HG02938 (cell line): ENCODE data around the gene ASB13.
A peak's percentile ranks its signal among the peaks of the same experiment; 100 is the strongest.

Experiments used
- ATAC-seq: cut with Tn5 transposase; IDR thresholded peaks from one replicate; pipeline ENCODE4 v1.9.1; 2021; ENCODE audit warnings: mild to moderate bottlenecking, moderate library complexity; ENCODE audit not compliant: unreplicated experiment

ASB13 gene

DNA sequence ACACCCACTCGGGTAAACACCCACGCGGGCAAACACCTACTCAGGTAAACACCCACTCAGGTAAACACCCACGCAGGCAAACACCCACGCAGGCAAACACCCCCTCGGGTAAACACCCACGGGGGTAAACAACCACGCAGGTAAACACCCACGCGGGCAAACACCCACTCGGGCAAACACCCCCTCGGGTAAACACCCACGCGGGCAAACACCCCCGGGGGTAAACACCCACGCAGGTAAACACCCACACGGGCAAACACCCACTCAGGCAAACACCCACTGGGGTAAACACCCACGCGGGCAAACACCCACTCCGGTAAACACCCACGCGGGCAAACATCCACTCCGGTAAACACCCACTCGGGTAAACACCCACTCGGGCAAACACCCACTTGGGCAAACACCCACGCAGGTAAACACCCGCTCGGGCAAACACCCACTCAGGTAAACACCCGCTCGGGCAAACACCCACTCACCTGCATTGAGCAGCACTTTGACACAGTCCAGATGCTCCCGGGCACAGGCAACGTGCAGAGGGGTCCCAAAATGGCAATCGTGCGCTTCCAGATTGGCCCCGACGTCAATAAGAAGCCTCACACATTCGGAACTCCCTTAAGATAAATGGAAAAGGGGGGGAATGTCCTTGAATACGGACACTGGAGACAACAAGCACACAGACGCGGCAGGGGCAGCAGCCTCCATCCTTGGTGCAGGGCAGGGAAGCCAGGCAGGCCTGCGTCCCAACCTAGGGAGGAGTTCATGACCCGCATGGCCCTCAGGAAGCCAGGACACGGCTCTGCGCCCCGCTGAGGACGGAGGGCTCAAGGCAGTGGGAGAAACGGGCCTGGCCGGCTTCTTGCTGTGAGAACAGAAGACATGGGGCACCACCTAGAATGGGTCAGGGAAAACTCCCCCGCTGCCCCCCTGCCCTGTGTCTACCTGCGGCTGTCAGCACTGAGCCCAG, 17.6 kb downstream of the ASB13 start:
- ATAC-seq: no peak

DNA sequence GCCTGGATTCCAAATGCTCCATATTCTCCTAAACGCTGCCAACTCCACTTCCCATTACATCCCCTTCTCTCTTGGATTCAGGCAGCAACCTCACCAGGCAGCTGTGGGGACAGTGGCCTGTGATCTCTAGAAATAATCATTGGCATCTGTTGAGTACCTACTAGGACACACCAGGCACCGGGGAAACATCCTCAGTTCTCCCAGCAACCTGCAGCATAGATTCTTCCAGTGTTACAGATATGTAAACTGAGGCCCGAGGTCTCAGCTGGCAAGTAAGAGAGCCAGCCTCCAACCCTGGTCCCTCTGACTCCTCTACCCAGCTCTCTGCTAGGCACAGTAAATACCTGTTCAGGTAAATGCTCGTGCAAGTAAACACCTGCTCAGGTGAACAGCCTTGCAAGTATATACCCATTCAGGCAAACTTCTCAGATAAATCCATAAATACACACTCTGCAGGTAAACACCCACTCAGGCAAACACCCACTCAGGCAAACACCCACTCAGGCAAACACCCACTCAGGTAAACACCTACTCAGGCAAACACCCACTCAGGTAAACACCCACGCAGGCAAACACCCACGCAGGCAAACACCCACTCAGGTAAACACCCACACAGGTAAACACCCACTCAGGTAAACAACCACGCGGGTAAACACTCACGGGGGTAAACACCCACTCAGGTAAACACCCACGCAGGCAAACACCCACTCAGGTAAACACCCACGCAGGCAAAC, 18.7 kb downstream of the ASB13 start:
- ATAC-seq: no peak

DNA sequence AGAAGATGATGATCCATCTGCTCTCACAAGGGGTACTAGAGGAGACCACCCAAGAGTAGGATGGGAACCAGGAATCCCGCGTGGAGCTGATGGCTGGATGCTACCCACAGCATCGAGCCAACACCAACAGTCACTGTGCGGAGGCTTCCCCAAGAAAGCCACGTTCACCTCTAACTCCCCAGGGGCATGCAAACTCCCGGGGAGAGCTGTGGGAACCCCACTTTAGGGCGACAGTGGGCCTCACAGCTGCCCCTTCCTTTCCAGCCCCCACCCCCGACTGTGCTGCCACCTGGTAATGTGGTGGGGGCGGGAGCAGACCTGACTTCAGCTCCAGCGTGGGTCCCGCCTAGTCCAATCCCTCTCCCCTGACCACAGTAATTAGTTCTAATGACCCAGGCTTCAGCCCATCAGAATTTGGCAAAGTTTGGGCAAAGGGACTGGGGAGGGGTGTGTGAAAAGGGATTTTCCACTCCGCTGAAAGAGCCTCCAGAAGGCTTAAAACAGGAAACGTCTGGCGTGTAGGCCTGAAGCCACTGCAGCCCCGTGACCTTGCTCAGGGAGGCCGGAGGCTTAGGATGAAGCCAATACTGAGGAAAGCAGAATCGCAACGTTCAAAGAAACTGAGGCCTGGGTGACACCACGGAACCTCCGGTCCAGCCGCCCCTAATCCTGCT, 20.3 kb downstream of the ASB13 start:
- no peak for ATAC-seq

DNA sequence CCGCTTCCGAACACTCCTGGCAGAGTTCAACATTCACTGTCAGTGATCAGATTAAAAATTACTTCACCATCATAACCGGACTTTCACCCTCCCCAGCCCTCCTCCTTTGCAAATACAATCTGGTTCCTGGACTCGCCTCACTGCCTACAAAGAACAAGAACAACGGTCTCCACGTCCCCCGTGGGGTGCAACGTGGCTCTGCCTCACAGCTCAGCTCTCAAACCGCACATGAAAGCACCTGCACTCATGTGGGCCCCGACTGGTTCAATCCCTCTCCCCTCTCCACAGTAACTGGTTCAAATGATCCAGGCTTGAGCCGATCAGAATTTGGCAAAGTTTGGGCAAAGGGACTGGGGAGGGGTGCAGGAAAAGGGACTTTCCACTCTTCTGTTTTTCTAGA, 21.0 kb downstream of the ASB13 start:
- ATAC-seq: no peak

- ATAC-seq: no peak
Measured at GRCh38 chr10:5644930-5645329, 21.5 kb downstream of the ASB13 start.

GRCh38 chr10:5643346-5644067, 22.9 kb downstream of the ASB13 start:
- ATAC-seq: no peak

DNA sequence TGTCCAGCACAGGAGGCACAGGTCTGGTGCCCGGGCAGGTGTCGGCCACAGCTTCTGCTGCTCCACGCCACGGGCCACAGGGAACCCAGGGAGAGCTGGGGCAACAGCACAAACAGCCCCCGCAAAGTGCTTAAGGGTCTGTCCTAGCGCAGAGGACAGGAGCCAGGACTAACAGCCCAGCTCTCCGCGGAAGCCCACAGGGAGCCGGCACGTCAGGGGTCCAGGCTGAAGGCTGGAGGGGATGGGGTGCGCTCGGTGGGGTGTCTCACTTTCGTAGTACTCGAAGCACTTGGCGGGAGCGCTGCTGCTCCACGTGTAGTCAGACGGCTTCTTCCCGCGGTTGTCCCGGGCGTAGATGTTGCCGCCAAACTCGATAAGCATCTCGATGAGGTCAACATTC, 24.9 kb downstream of the ASB13 start:
- ATAC-seq: no peak

GRCh38 chr10:5640501-5640900, 25.9 kb downstream of the ASB13 start:
- ATAC-seq: no peak

GRCh38 chr10:5640036-5640435, 26.4 kb downstream of the ASB13 start:
- no peak for ATAC-seq

GRCh38 chr10:5639066-5639465, 27.3 kb downstream of the ASB13 start:
- ATAC-seq: no peak

DNA sequence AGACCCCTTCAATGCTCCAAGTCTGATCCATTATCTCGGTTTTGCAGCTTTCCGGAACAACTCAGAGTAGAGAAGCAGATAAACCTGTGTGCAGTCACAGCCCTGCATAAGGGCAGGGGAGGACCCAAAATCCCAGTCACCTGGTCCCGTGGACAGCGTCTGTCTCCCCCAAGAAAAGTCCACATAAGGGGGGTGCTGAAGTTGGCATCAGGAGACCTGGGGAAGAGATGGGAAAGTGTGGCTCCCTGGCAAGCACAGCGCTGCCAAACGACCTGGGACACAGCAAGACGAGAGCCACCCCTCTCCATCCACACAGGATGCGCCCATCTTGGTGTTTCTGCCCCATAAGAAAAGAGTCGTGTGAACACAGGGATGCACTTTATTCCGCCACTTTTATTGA, 27.9 kb downstream of the ASB13 start:
- no peak for ATAC-seq

- no peak for ATAC-seq
Measured at GRCh38 chr10:5634918-5635317, 31.5 kb downstream of the ASB13 start.

DNA sequence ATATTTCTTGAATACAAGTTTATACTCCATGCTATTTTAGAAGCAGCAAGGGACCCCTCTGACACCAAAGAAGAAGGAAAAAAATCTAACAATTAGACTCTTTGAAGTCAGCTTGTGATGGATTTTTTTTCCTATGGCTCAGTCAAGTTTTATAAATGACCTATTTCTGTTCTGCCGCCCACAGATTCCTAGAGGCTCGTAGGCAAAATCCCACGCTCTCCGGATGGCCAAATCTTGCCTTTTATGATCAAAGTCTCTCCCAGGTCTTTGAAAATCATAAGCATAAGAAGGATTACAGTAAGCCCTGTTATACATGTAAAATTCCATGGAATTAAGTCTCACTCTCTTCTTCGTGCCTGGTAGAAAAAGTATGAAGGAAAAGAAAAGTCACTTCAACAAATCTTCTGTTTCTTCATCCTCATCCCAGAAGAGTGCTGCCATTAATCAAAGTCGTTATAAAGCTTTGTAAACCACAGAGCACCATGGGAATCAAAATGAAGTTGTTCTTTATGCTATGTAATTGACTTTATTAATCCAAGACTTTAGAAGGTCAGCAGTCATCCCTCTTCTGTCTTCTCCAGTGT, 33.1 kb downstream of the ASB13 start:
- ATAC-seq: no peak

GRCh38 chr10:5632446-5632845, 33.9 kb downstream of the ASB13 start:
- no peak for ATAC-seq

GRCh38 chr10:5631936-5632335, 34.5 kb downstream of the ASB13 start:
- no peak for ATAC-seq

GRCh38 chr10:5630112-5630436, 36.3 kb downstream of the ASB13 start:
- no peak for ATAC-seq

DNA sequence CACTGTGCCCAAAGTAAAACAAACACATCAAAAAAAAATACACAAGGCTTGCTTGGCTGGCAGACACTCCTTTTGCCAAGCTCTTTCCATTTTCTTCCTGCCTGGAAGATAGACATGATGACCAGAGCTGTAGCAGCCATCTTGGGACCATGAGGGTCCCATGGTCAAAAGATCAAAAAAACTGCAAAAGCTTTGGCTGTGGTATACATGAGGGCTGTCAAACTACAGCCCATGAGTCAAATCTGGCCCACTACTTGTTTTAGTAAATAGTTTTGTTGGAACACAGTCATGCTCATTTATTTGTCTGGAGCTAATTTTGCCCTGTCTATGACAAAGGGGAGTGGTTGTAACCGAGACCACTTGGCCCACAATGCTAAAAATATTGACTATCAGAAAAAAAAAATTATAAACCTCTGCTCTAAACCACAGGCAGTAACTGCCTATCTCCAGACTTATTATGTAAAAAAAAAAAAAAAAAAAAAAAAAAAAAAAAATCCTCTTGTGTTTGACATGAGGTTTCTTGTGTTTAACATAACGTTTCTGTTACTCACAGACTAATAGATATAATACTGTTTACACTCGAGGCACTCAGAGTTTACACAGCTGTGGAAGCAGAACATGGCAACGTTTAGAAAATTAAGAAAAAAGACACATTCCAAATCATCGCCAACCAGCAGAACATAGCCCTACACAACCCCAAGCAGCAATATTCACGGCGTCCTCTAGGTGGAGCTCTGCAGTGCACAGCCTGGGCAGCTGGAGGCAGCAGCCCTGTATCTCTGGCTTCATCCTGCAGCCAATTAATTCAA, 36.9 kb downstream of the ASB13 start:
- ATAC-seq: peak; percentile 83

GRCh38 chr10:5628451-5629302, 37.7 kb downstream of the ASB13 start:
- ATAC-seq: no peak

GRCh38 chr10:5627486-5628044, 38.8 kb downstream of the ASB13 start:
- no peak for ATAC-seq
